GM12874 (cell line): ENCODE measurements around the gene TOLLIP.

Experiments
- CTCF ChIP-seq: IDR thresholded peaks from 2 replicates; pipeline ENCODE4 v1.5.1; 2011; ENCODE audit warnings: low read depth, mild to moderate bottlenecking, control low read depth, low read length, moderate library complexity; ENCODE audit not compliant: insufficient read depth

Gene TOLLIP

GRCh38 chr11:1225386-1226225, 83.8 kb downstream of the TOLLIP start:
- no peak for TF ChIP-seq CTCF

GRCh38 chr11:1224491-1225385, 84.7 kb downstream of the TOLLIP start:
- no peak for TF ChIP-seq CTCF
